ENCODE results near the gene DENND5A. TPM values are rescaled to one million over a fixed set of nuclear protein-coding genes. Genes with fewer than 3 reads are reported as not detected.
"Not testable (repeated sequence)": the region's sequence is repeated elsewhere in the genome, so short reads cannot be mapped to it uniquely, and the experiment has no call there.

Gene DENND5A
- total RNA-seq, 3 donors from 2014 or later = 63.5 to 124 (median 118) TPM

- Histone ChIP-seq H3K36me3 (no peaks in the 10 kb centered on the region), H3K4me3 (no peak overlapping the region), H3K27ac (no peak overlapping the region), H3K9me3 (no peaks in the 10 kb centered on the region), H3K4me1 (no peaks in the 10 kb centered on the region), H3K27me3 (no peaks in the 10 kb centered on the region)
- intact Hi-C loops (cut with DNase I; ENCODE audit: low total_unique reads) = no loop called here
- no peak for TF ChIP-seq POLR2A (IDR thresholded peaks at IDR 0.05)
- TF ChIP-seq POLR2AphosphoS5 (IDR thresholded peaks at IDR 0.05) = no peak
- no peak for TF ChIP-seq CTCF (IDR thresholded peaks at IDR 0.05)
- DNase-seq (ENCODE audit: low spot score in 2 of 2) = no peak
These were observed 94.7 kb downstream of the DENND5A start for GRCh38 chr11:9170450-9170849.

GRCh38 chr11:9169595-9170295, 95.4 kb downstream of the DENND5A start:
- Histone ChIP-seq H3K27me3 (no peaks in the 10 kb centered on the region), H3K4me1 (no peaks in the 10 kb centered on the region), H3K27ac (no peak overlapping the region), H3K9me3 (no peaks in the 10 kb centered on the region), H3K36me3 (no peaks in the 10 kb centered on the region), H3K4me3 (no peak overlapping the region)
- no peak for DNase-seq (ENCODE audit: low spot score in 2 of 2)
- TF ChIP-seq POLR2A (IDR thresholded peaks at IDR 0.05) (no peak), CTCF (IDR thresholded peaks at IDR 0.05) (no peak), POLR2AphosphoS5 (IDR thresholded peaks at IDR 0.05) (no peak)
- intact Hi-C loops (cut with DNase I; ENCODE audit: low total_unique reads) = no loop called here

- H3K4me1 ChIP-seq; H3K4me3 ChIP-seq; H3K27ac ChIP-seq; intact Hi-C loops (cut with DNase I; ENCODE audit: low total_unique reads); H3K27me3 ChIP-seq; H3K9me3 ChIP-seq; H3K36me3 ChIP-seq; DNase-seq (ENCODE audit: low spot score in 2 of 2): not testable (repeated sequence)
These were observed 103.2 kb downstream of the DENND5A start for GRCh38 chr11:9161991-9162390.

- Histone ChIP-seq H3K27me3 (no peaks in the 10 kb centered on the region), H3K4me1 (no peaks in the 10 kb centered on the region), H3K27ac (no peak overlapping the region), H3K9me3 (no peaks in the 10 kb centered on the region), H3K4me3 (no peak overlapping the region), H3K36me3 (no peaks in the 10 kb centered on the region)
- intact Hi-C loops (cut with DNase I; ENCODE audit: low total_unique reads) = no loop called here
- TF ChIP-seq POLR2A (IDR thresholded peaks at IDR 0.05) = no peak
- no peak for TF ChIP-seq POLR2AphosphoS5 (IDR thresholded peaks at IDR 0.05)
- no peak for TF ChIP-seq CTCF (IDR thresholded peaks at IDR 0.05)
- DNase-seq (ENCODE audit: low spot score in 2 of 2) = no peak
These were observed 105.0 kb downstream of the DENND5A start for GRCh38 chr11:9160166-9160565.

GRCh38 chr11:9158898-9159391, 106.2 kb downstream of the DENND5A start:
- H3K9me3 ChIP-seq = no peaks in the 10 kb centered on the region
- no peak overlapping the region for H3K27ac ChIP-seq
- DNase-seq (ENCODE audit: low spot score in 2 of 2) = no peak
- H3K4me3 ChIP-seq = no peak overlapping the region
- H3K36me3 ChIP-seq = no peaks in the 10 kb centered on the region
- no peaks in the 10 kb centered on the region for H3K4me1 ChIP-seq
- no peaks in the 10 kb centered on the region for H3K27me3 ChIP-seq
- no peak for TF ChIP-seq POLR2AphosphoS5 (IDR thresholded peaks at IDR 0.05)
- no peak for TF ChIP-seq POLR2A (IDR thresholded peaks at IDR 0.05)
- TF ChIP-seq CTCF (IDR thresholded peaks at IDR 0.05) = no peak
- intact Hi-C loops (cut with DNase I; ENCODE audit: low total_unique reads) = no loop called here
